ENCODE data around the gene PCK2. TPM values are rescaled to one million over a fixed set of nuclear protein-coding genes. Genes with fewer than 3 reads are reported as not detected.

PCK2 gene
- total and polyA plus RNA-seq, 2 of the 13 experiments (the other 11 are each of a cell fraction or from before 2014, with no cell fraction given): 129 to 272 TPM

GRCh38 chr14:24149302-24149969 is 55.3 kb downstream of the PCK2 start:
- ATAC-seq (no peak), DNase-seq (ENCODE audit: low spot score) (no peak), FAIRE-seq (peak; percentile 12)
- H3K36me3 ChIP-seq (replicated peaks in 1 of 2; ENCODE audit: control insufficient read depth in 1 of 2, insufficient read depth in 2 of 2, low read length in 2 of 2): peaks cover 33 to 43% of the 10 kb centered on the region in 2 experiments
- no TSS peak for BruUV-seq (replicated peaks)
- 97% methylated on average over 3 of the region's 3 CpGs for WGBS (ENCODE audit: low lambda C conversion rate)
- peaks cover 37% of the 10 kb centered on the region for H3K4me1 ChIP-seq (ENCODE audit: insufficient read depth, low read length)
- in situ Hi-C loops (cut with HindIII; ENCODE audit: extremely low pct_ligation_motif_present, low pct_unique_long_range_greater_than_20kb) (loop anchor here (25.0 kb wide), 1 partner anchor 837 kb away; the partner anchor contains the start of genes BCL2L2, PABPN1 and PPP1R3E), intact Hi-C loops (cut with micrococcal nuclease; ENCODE audit: unreplicated experiment) (no loop called here)
- H3K27me3 ChIP-seq (ENCODE audit: control insufficient read depth in 1 of 2, insufficient read depth in 2 of 2, low read length in 2 of 2): peaks cover 0 to 3% of the 10 kb centered on the region in 2 experiments; a peak in 1 of 5 replicates
- CTCF ChIA-PET (ENCODE audit: low intra/inter-chr PET ratio, low total read pairs): no interaction called here
- H3K9ac ChIP-seq (ENCODE audit: insufficient read depth, low read depth, low read length): no peak overlapping the region; the same call in 1 of the 2 replicates
- peaks cover 7% of the 10 kb centered on the region for H4K20me1 ChIP-seq (ENCODE audit: insufficient read depth, low read length)
- POLR2A ChIA-PET: interaction anchor here (1.0 to 8.5 kb wide), 5 partner anchors 8 to 54 kb away, joined by 3 to 279 read pairs (median 181); partner anchors contain the start of genes DCAF11, EMC9, IRF9 and NRL
- peaks cover 40% of the 10 kb centered on the region for H3K79me2 ChIP-seq (ENCODE audit: insufficient read depth, low read length)
- H2AFZ ChIP-seq (ENCODE audit: low read length): no peak overlapping the region
- no peaks in the 10 kb centered on the region for H3K9me3 ChIP-seq (ENCODE audit: low read length)
- no peak overlapping the region for H3K27ac ChIP-seq (ENCODE audit: extremely low read length, insufficient read depth, low read length)
- no peak overlapping the region for H3K4me2 ChIP-seq (ENCODE audit: low read depth, low read length)
- H3K4me3 ChIP-seq (replicated peaks in 1 of 3; ENCODE audit: insufficient read depth in 1 of 3, low read depth in 2 of 3, low read length in 3 of 3): no peak overlapping the region
- TF ChIP-seq MXD3 (CRISPR knock-in tag; IDR thresholded peaks at IDR 0.05) (no peak), KMT2A (CRISPR knock-in tag; IDR thresholded peaks at IDR 0.05) (no peak), NRL (CRISPR knock-in tag; IDR thresholded peaks at IDR 0.05; ENCODE audit: borderline replicate concordance) (no peak), MTERF4 (CRISPR knock-in tag; IDR thresholded peaks at IDR 0.05) (no peak), DR1 (CRISPR knock-in tag; IDR thresholded peaks at IDR 0.05) (no peak), DNMT3B (CRISPR knock-in tag; conservative IDR thresholded peaks at IDR 0.05) (no peak), RAD51 (IDR thresholded peaks at IDR 0.05; ENCODE audit: borderline replicate concordance) (no peak), CENPT (CRISPR knock-in tag; IDR thresholded peaks at IDR 0.05; ENCODE audit: low read depth) (0 out of 2 replicates have a peak, but pooled peaks have one; percentile 67), ZNF335 (CRISPR knock-in tag; IDR thresholded peaks at IDR 0.05) (no peak), ZNF569 (CRISPR knock-in tag; IDR thresholded peaks at IDR 0.05; ENCODE audit: borderline replicate concordance) (no peak), SOX6 (IDR thresholded peaks at IDR 0.05) (no peak), SOX6 (CRISPR knock-in tag; IDR thresholded peaks at IDR 0.05) (no peak), HOXA7 (CRISPR knock-in tag; IDR thresholded peaks at IDR 0.05) (no peak), TMF1 (CRISPR knock-in tag; IDR thresholded peaks at IDR 0.05; ENCODE audit: low read depth) (peak; percentile 53; the same call in 1 of the 2 replicates), ZNF670 (CRISPR knock-in tag; IDR thresholded peaks at IDR 0.05; ENCODE audit: borderline replicate concordance) (no peak), ZNF687 (CRISPR knock-in tag; IDR thresholded peaks at IDR 0.05) (no peak), RBFOX2 (IDR thresholded peaks at IDR 0.05; ENCODE audit: low read depth, low read length) (0 out of 2 replicates have a peak, but pooled peaks have one; percentile 29), ZNF768 (CRISPR knock-in tag; IDR thresholded peaks at IDR 0.05) (no peak; the same call in 1 of the 2 replicates), MZF1 (CRISPR knock-in tag; IDR thresholded peaks at IDR 0.05; ENCODE audit: borderline replicate concordance) (no peak)
